Sigmoid colon (tissue), 4 donors: Measurements from ENCODE around the gene CSAD.
A peak's percentile ranks its signal among the peaks of the same experiment; 100 is the strongest.

Experiments
- CTCF ChIP-seq, 4 experiments: fragments of 450-650 bp in 3 of 4; fragments of 200-600 bp in 1 of 4; IDR thresholded peaks; one replicate each; pipeline ENCODE4 v1.5.1; 2016 to 2019; ENCODE audit warnings: antibody characterized with exemption in 4 of 4, mild to moderate bottlenecking in 3 of 4, moderate library complexity in 2 of 4
- POLR2AphosphoS5 ChIP-seq, 4 donors: sonication (generic); formaldehyde crosslinking; IDR thresholded peaks; one replicate each; pipeline ENCODE4 v1.6.1; 2017; ENCODE audit warnings: antibody characterized with exemption in 4 of 4

- TF ChIP-seq CTCF (IDR thresholded peaks at IDR 0.05), result peak in 2 of 4 experiments; percentile 8 to 22
- TF ChIP-seq POLR2AphosphoS5 (IDR thresholded peaks at IDR 0.05), result no peak
Observed at GRCh38 chr12:53224061-53224896, 43.6 kb upstream of the CSAD start.
